WTC11 (cell line): ENCODE data around the gene IL36G. TPM values are rescaled to one million over a fixed set of nuclear protein-coding genes. Genes with fewer than 3 reads are reported as not detected.

Experiments
- ATAC-seq: fragments of 200-7000 bp; cut with Tn5 transposase; 2 replicates; pipeline ENCODE4 v1.10.0; 2021; ENCODE audit warnings: mild to moderate bottlenecking, moderate library complexity
- CTCF ChIA-PET: fragments of 300-600 bp; sonication (Branson Sonifier 250); formaldehyde crosslinking; loops from one replicate; lab custom pipeline; 2021; ENCODE audit warnings: antibody characterized with exemption; lab: Charles Lee
- POLR2A ChIA-PET: fragments of 350-600 bp; sonication (Branson Sonifier 250); formaldehyde crosslinking; loops from one replicate; lab custom pipeline; 2021; ENCODE audit warnings: antibody characterized with exemption; lab: Charles Lee
- DNase-seq: peaks from one replicate; pipeline ENCODE4 v3.0.0; 2021; ENCODE audit warnings: low spot score
- H3K27ac Mint-ChIP-seq: 2 replicates; pipeline ENCODE4 v1.8.0; 2021; ENCODE audit warnings: mixed read lengths
- H3K27me3 Mint-ChIP-seq: 2 replicates; pipeline ENCODE4 v1.8.0; 2021; ENCODE audit warnings: low read depth, mild to moderate bottlenecking, moderate library complexity, mixed read lengths
- H3K36me3 Mint-ChIP-seq: 2 replicates; pipeline ENCODE4 v1.8.0; 2021; ENCODE audit warnings: mixed read lengths
- H3K4me1 Mint-ChIP-seq: 2 replicates; pipeline ENCODE4 v1.8.0; 2022; ENCODE audit warnings: mixed read lengths
- H3K4me3 Mint-ChIP-seq: 2 replicates; pipeline ENCODE4 v1.8.0; 2021; ENCODE audit warnings: mild to moderate bottlenecking, moderate library complexity, mixed read lengths
- H3K9me3 Mint-ChIP-seq: 2 replicates; pipeline ENCODE4 v1.8.0; 2021; ENCODE audit warnings: mixed read lengths
- ATF6 ChIP-seq: sonication (generic); formaldehyde crosslinking; IDR thresholded peaks from 2 replicates; pipeline ENCODE4 v1.8.1; 2023; ENCODE audit warnings: mild to moderate bottlenecking, missing genetic modification reagents
- CREM ChIP-seq: sonication (generic); formaldehyde crosslinking; IDR thresholded peaks from 2 replicates; pipeline ENCODE4 v1.8.1; 2022; ENCODE audit warnings: mild to moderate bottlenecking, missing genetic modification reagents, moderate library complexity
- ESRRA ChIP-seq: sonication (generic); formaldehyde crosslinking; IDR thresholded peaks from 2 replicates; pipeline ENCODE4 v1.8.1; 2022; ENCODE audit warnings: mild to moderate bottlenecking, missing genetic modification reagents, borderline replicate concordance
- ETV6 ChIP-seq: sonication (generic); formaldehyde crosslinking; IDR thresholded peaks from 2 replicates; pipeline ENCODE4 v1.8.1; 2022; ENCODE audit warnings: mild to moderate bottlenecking, missing genetic modification reagents
- MYBL2 ChIP-seq: sonication (generic); formaldehyde crosslinking; IDR thresholded peaks from 2 replicates; pipeline ENCODE4 v1.8.1; 2023; ENCODE audit warnings: mild to moderate bottlenecking, moderate library complexity, missing genetic modification reagents
- NFE2L1 ChIP-seq: sonication (generic); formaldehyde crosslinking; IDR thresholded peaks from 2 replicates; pipeline ENCODE4 v1.8.1; 2023; ENCODE audit warnings: missing genetic modification reagents
- PREB ChIP-seq: sonication (generic); formaldehyde crosslinking; IDR thresholded peaks from 2 replicates; pipeline ENCODE4 v1.8.1; 2022; ENCODE audit warnings: mild to moderate bottlenecking, missing genetic modification reagents, moderate library complexity, borderline replicate concordance
- RELA ChIP-seq: sonication (generic); formaldehyde crosslinking; IDR thresholded peaks from 2 replicates; pipeline ENCODE4 v1.8.1; 2022; ENCODE audit warnings: missing genetic modification reagents, mild to moderate bottlenecking, borderline replicate concordance
- RORB ChIP-seq: fragments of 250-450 bp; sonication (Bioruptor Pico); IDR thresholded peaks from 2 replicates; pipeline ENCODE4 v1.9.0; 2021; ENCODE audit warnings: mild to moderate bottlenecking
- ZBTB21 ChIP-seq: sonication (generic); formaldehyde crosslinking; IDR thresholded peaks from 2 replicates; pipeline ENCODE4 v1.8.1; 2023; ENCODE audit warnings: mild to moderate bottlenecking, missing genetic modification reagents, borderline replicate concordance
- ZNF532 ChIP-seq: fragments of 250-450 bp; sonication (Bioruptor Pico); IDR thresholded peaks from 2 replicates; pipeline ENCODE4 v1.9.0; 2021; ENCODE audit warnings: mild to moderate bottlenecking, borderline replicate concordance
- ZNF671 ChIP-seq: fragments of 250-450 bp; sonication (Bioruptor Pico); IDR thresholded peaks from 2 replicates; pipeline ENCODE4 v1.8.0; 2021; ENCODE audit warnings: mild to moderate bottlenecking
- total RNA-seq: library from RNA; stranded (reverse); gene quantifications from 3 replicates; pipeline ENCODE4 v1.2.3, GENCODE V29; 2021
- TF ChIP-seq, protein P1 (sequence below): fragments of 250-450 bp; sonication (Bioruptor Pico); IDR thresholded peaks from 2 replicates; pipeline ENCODE4 v2.1.2; 2022; ENCODE audit warnings: mild to moderate bottlenecking, moderate library complexity
- TF ChIP-seq, protein P2 (sequence below): sonication (generic); formaldehyde crosslinking; IDR thresholded peaks from 2 replicates; pipeline ENCODE4 v1.8.0; 2023; ENCODE audit warnings: missing genetic modification reagents
- TF ChIP-seq, protein P3 (sequence below): sonication (generic); formaldehyde crosslinking; IDR thresholded peaks from 2 replicates; pipeline ENCODE4 v1.8.0; 2022; ENCODE audit warnings: missing genetic modification reagents

The IL36G gene
- total RNA-seq, 1 experiment from 2014 or later = not detected

DNA sequence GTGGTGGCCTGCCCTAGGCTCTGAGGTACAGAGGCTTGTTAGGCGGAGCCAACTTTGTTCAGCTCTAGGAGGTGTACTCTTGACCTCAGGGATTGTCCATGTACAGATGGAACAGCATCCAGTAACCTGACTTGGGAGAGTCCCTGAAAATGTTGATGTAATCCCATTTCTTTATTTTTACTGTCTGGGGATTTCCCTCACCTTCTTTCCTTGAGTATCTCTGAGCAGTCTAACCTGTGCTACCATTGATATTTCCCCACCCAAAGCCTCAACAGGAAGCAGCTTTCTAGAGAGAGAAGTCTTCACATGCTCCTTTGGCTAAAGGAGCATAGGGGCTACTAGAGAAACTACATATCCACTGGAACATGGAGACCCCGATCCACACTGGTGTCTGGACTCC is 37.8 kb downstream of the IL36G start (continued):
- TF ChIP-seq ZNF532 = no peak
- TF ChIP-seq, all 79 proteins: peak for 0

DNA sequence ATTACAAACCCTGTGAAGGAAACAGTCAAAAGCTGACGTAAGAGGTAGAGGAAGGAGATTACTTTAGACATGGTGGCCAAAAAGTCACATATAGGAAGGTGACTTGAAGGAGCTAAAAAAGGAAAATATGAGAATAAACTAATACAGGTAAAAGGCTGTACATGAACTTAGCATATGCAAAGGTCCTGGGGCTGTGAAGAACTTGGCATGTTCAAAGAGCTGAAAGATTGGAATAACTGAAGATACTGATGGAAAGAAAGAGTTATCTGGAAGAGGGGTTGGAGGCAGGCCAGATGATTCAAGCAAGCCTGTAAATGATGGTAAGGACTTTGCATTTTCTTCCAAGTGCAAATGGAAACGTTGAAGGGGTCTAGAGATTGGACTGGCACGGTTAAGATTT is 40.7 kb downstream of the IL36G start:
- DNase-seq = no peak
- Mint-ChIP-seq H3K9me3 (peaks cover 42% of the 10 kb centered on the region), H3K27ac (no peak overlapping the region), H3K4me3 (no peak overlapping the region), H3K4me1 (no peaks in the 10 kb centered on the region), H3K27me3 (peaks cover 56% of the 10 kb centered on the region), H3K36me3 (no peaks in the 10 kb centered on the region; the same call in 1 of the 2 replicates)
- POLR2A ChIA-PET = no interaction called here
- TF ChIP-seq ZBTB21 (CRISPR knock-in tag) (no peak), NFE2L1 (no peak), RELA (CRISPR knock-in tag) (no peak), ATF6 (CRISPR knock-in tag) (no peak), RORB (CRISPR knock-in tag) (no peak), PREB (no peak), MYBL2 (no peak), ESRRA (CRISPR knock-in tag) (no peak), CREM (CRISPR knock-in tag) (no peak), ETV6 (no peak), ZNF671 (CRISPR knock-in tag) (no peak)
- TF ChIP-seq, protein P1, sequence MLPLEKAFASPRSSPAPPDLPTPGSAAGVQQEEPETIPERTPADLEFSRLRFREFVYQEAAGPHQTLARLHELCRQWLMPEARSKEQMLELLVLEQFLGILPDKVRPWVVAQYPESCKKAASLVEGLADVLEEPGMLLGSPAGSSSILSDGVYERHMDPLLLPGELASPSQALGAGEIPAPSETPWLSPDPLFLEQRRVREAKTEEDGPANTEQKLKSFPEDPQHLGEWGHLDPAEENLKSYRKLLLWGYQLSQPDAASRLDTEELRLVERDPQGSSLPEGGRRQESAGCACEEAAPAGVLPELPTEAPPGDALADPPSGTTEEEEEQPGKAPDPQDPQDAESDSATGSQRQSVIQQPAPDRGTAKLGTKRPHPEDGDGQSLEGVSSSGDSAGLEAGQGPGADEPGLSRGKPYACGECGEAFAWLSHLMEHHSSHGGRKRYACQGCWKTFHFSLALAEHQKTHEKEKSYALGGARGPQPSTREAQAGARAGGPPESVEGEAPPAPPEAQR (CRISPR knock-in tag) = no peak
- TF ChIP-seq, protein P2, sequence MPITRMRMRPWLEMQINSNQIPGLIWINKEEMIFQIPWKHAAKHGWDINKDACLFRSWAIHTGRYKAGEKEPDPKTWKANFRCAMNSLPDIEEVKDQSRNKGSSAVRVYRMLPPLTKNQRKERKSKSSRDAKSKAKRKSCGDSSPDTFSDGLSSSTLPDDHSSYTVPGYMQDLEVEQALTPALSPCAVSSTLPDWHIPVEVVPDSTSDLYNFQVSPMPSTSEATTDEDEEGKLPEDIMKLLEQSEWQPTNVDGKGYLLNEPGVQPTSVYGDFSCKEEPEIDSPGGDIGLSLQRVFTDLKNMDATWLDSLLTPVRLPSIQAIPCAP = no peak
- TF ChIP-seq, protein P3, sequence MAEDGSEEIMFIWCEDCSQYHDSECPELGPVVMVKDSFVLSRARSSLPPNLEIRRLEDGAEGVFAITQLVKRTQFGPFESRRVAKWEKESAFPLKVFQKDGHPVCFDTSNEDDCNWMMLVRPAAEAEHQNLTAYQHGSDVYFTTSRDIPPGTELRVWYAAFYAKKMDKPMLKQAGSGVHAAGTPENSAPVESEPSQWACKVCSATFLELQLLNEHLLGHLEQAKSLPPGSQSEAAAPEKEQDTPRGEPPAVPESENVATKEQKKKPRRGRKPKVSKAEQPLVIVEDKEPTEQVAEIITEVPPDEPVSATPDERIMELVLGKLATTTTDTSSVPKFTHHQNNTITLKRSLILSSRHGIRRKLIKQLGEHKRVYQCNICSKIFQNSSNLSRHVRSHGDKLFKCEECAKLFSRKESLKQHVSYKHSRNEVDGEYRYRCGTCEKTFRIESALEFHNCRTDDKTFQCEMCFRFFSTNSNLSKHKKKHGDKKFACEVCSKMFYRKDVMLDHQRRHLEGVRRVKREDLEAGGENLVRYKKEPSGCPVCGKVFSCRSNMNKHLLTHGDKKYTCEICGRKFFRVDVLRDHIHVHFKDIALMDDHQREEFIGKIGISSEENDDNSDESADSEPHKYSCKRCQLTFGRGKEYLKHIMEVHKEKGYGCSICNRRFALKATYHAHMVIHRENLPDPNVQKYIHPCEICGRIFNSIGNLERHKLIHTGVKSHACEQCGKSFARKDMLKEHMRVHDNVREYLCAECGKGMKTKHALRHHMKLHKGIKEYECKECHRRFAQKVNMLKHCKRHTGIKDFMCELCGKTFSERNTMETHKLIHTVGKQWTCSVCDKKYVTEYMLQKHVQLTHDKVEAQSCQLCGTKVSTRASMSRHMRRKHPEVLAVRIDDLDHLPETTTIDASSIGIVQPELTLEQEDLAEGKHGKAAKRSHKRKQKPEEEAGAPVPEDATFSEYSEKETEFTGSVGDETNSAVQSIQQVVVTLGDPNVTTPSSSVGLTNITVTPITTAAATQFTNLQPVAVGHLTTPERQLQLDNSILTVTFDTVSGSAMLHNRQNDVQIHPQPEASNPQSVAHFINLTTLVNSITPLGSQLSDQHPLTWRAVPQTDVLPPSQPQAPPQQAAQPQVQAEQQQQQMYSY = no peak
- no peak for ATAC-seq
- CTCF ChIA-PET = no interaction called here
